Peyer's patch (tissue), 4 donors: ENCODE measurements around the gene ZNF765. TPM values are rescaled to one million over a fixed set of nuclear protein-coding genes. Genes with fewer than 3 reads are reported as not detected.
"Not testable (repeated sequence)": the region's sequence is repeated elsewhere in the genome, so short reads cannot be mapped to it uniquely, and the experiment has no call there.

ENCODE experiments used
- DNase-seq, 3 donors: peaks; one replicate each; pipeline ENCODE4 v3.0.0-alpha.2; 2017 to 2019
- H3K27ac ChIP-seq, 4 donors: fragments of 200-600 bp; sonication (generic); one replicate each; pipeline ENCODE4 v1.5.1; 2016 to 2019
- H3K27me3 ChIP-seq, 2 donors: fragments of 200-600 bp; sonication (generic); one replicate each; pipeline ENCODE4 v1.5.1; 2019
- H3K36me3 ChIP-seq, 3 donors: fragments of 200-600 bp; sonication (generic); one replicate each; pipeline ENCODE4 v1.5.1; 2016 to 2019
- H3K4me1 ChIP-seq, 4 donors: fragments of 200-600 bp; sonication (generic); one replicate each; pipeline ENCODE4 v1.5.1; 2016 to 2019
- H3K4me3 ChIP-seq, 4 donors: fragments of 200-600 bp; sonication (generic); 1 replicate in 3 of 4; 2 replicates in 1 of 4; pipeline ENCODE4 v1.5.1; 2016 to 2019; ENCODE audit warnings: mild to moderate bottlenecking in 1 of 4
- H3K9me3 ChIP-seq, 4 donors: fragments of 200-600 bp; sonication (generic); one replicate each; pipeline ENCODE4 v1.5.1; 2016 to 2019; ENCODE audit warnings: mild to moderate bottlenecking in 1 of 4
- CTCF ChIP-seq, 6 experiments: fragments of 450-650 bp in 4 of 6; fragments of 200-600 bp in 2 of 6; sonication (generic) in 1 of 6; IDR thresholded peaks; one replicate each; pipeline ENCODE4 v1.5.1; 2017 to 2019; ENCODE audit warnings: antibody characterized with exemption in 6 of 6, mild to moderate bottlenecking in 3 of 6, moderate library complexity in 1 of 6
- POLR2A ChIP-seq, 2 donors: fragments of 450-650 bp; IDR thresholded peaks; one replicate each; pipeline ENCODE4 v1.5.1; 2017; ENCODE audit warnings: antibody characterized with exemption in 2 of 2, mild to moderate bottlenecking in 2 of 2, moderate library complexity in 2 of 2
- total RNA-seq, 4 donors: library from RNA; depleted of rRNA; stranded (reverse); fragments of >200 nt; gene quantifications; one replicate each; pipeline ENCODE4 v1.1.0, GENCODE V29; 2016

ZNF765 gene
- total RNA-seq, 4 donors from 2014 or later, result 7.5 to 17.1 (median 12.0) TPM

GRCh38 chr19:53461866-53462265, 66.9 kb downstream of the ZNF765 start:
- H3K4me3 ChIP-seq, result no peak overlapping the region
- TF ChIP-seq CTCF (IDR thresholded peaks at IDR 0.05), result no peak
- TF ChIP-seq POLR2A (IDR thresholded peaks at IDR 0.05), result no peak
- no peak for DNase-seq

GRCh38 chr19:53462861-53463260, 67.9 kb downstream of the ZNF765 start:
- H3K9me3 ChIP-seq, result peaks cover 0 to 21% (median 7%) of the 10 kb centered on the region in 4 donors

More at GRCh38 chr19:53461866-53462265, 66.9 kb downstream of the ZNF765 start:
- peaks cover 0 to 4% (median 0%) of the 10 kb centered on the region in 4 donors for H3K4me1 ChIP-seq
- no peak overlapping the region for H3K27ac ChIP-seq
- peaks cover 0 to 30% (median 12%) of the 10 kb centered on the region in 4 donors for H3K9me3 ChIP-seq
- no peaks in the 10 kb centered on the region for H3K27me3 ChIP-seq
- no peaks in the 10 kb centered on the region for H3K36me3 ChIP-seq

GRCh38 chr19:53463263-53463662, 68.3 kb downstream of the ZNF765 start:
- Histone ChIP-seq H3K36me3 (no peaks in the 10 kb centered on the region), H3K9me3 (peaks cover 0 to 18% (median 7%) of the 10 kb centered on the region in 4 donors), H3K4me1 (peaks cover 0 to 9% (median 0%) of the 10 kb centered on the region in 4 donors), H3K4me3 (no peak overlapping the region), H3K27ac (no peak overlapping the region), H3K27me3 (no peaks in the 10 kb centered on the region)
- DNase-seq, result peak in 1 of 3 donors; percentile 45
- TF ChIP-seq POLR2A (IDR thresholded peaks at IDR 0.05) (no peak), CTCF (IDR thresholded peaks at IDR 0.05) (no peak)

More at GRCh38 chr19:53462861-53463260, 67.9 kb downstream of the ZNF765 start:
- no peaks in the 10 kb centered on the region for H3K36me3 ChIP-seq
- H3K4me1 ChIP-seq, result peaks cover 0 to 6% (median 0%) of the 10 kb centered on the region in 4 donors
- DNase-seq, result no peak
- no peaks in the 10 kb centered on the region for H3K27me3 ChIP-seq
- no peak overlapping the region for H3K27ac ChIP-seq
- TF ChIP-seq POLR2A (IDR thresholded peaks at IDR 0.05) (no peak), CTCF (IDR thresholded peaks at IDR 0.05) (no peak)
- H3K4me3 ChIP-seq, result no peak overlapping the region

- peak in 2 of 3 donors; percentile 24 to 53 for DNase-seq
- peak overlapping the region; percentile 51 to 81 (median 58) for H3K4me3 ChIP-seq
- H3K9me3 ChIP-seq, result peaks cover 0 to 20% (median 2%) of the 10 kb centered on the region in 4 donors
- H3K27me3 ChIP-seq, result no peaks in the 10 kb centered on the region
- no peaks in the 10 kb centered on the region for H3K36me3 ChIP-seq
- H3K4me1 ChIP-seq, result peaks cover 0 to 12% (median 0%) of the 10 kb centered on the region in 4 donors
- peak overlapping the region in 3 of 4 donors; percentile 51 to 79 (median 66) for H3K27ac ChIP-seq
- TF ChIP-seq CTCF (IDR thresholded peaks at IDR 0.05), result no peak
- no peak for TF ChIP-seq POLR2A (IDR thresholded peaks at IDR 0.05)
Measured at GRCh38 chr19:53466726-53467484, 72.0 kb downstream of the ZNF765 start.

- no peaks in the 10 kb centered on the region for H3K27me3 ChIP-seq
- TF ChIP-seq POLR2A (IDR thresholded peaks at IDR 0.05) (peak in 1 of 2 donors; percentile 46), CTCF (IDR thresholded peaks at IDR 0.05) (no peak)
- peaks cover 0 to 12% (median 0%) of the 10 kb centered on the region in 4 donors for H3K4me1 ChIP-seq
- peak within 1 kb of the TSS; percentile 51 to 81 (median 58) for H3K4me3 ChIP-seq
- H3K9me3 ChIP-seq, result peaks cover 0 to 20% (median 2%) of the 10 kb centered on the region in 4 donors
- H3K36me3 ChIP-seq, result no peaks in the 10 kb centered on the region
- peak; percentile 98 to 99 (median 98) for DNase-seq
- peak within 1 kb of the TSS; percentile 51 to 79 (median 71) for H3K27ac ChIP-seq
Measured at GRCh38 chr19:53467485-53468262, 72.7 kb downstream of the ZNF765 start, which contains the start of gene ZNF813. Gene ZNF813 (plus strand): TSS chr19:53467733. CDS start chr19:53483823, 16,090 bp downstream.

GRCh38 chr19:53468628-53469027, 73.7 kb downstream of the ZNF765 start:
- DNase-seq, H3K36me3 ChIP-seq, H3K27me3 ChIP-seq: not testable (repeated sequence)
- peak overlapping the region in 1 of 4 donors; percentile 66 for H3K27ac ChIP-seq
- peak overlapping the region in 1 of 4 donors; percentile 81 for H3K4me3 ChIP-seq
- H3K9me3 ChIP-seq, result peaks cover 0 to 19% (median 0%) of the 10 kb centered on the region in 4 donors
- H3K4me1 ChIP-seq, result peaks cover 0 to 12% (median 0%) of the 10 kb centered on the region in 4 donors
